Esophagus muscularis mucosa (tissue), 4 donors: ENCODE data around the gene FBLN1.

Experiments used
- EP300 ChIP-seq: sonication (generic); formaldehyde crosslinking; IDR thresholded peaks from one replicate; pipeline ENCODE4 v1.6.1; 2017; ENCODE audit warnings: antibody characterized with exemption
- POLR2AphosphoS5 ChIP-seq, 2 donors: sonication (generic); formaldehyde crosslinking; IDR thresholded peaks; one replicate each; pipeline ENCODE4 v1.6.1; 2017; ENCODE audit warnings: antibody characterized with exemption in 2 of 2
- TF ChIP-seq, protein P1 (sequence below), 3 experiments: fragments of 200-600 bp in 2 of 3; fragments of 450-650 bp in 1 of 3; sonication (generic) in 2 of 3; IDR thresholded peaks; one replicate each; pipeline ENCODE4 v1.5.1; 2017 to 2019; ENCODE audit warnings: antibody characterized with exemption in 3 of 3, mild to moderate bottlenecking in 2 of 3, moderate library complexity in 1 of 3

DNA sequence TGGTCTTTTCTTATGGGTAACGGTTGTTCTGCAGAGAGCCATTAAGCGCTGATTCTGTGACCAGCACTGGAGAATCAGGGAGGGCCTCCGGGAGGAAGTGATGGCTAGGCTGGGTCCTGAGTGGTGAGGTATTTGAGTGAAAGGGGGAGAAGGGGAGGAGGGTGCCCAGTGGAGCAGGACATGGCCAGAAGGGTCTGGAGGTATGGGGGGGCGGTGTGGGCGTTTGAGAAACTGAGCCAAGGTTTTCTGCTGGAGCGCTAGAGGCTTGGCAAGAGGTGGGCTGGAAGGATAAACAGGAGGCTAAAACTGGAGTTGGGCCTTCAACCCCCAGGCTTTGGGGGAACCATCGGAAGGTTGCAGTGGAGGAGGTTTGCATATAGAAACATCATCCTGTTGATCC is 72.5 kb downstream of the FBLN1 start:
- TF ChIP-seq EP300 (no peak), POLR2AphosphoS5 (IDR thresholded peaks at IDR 0.05) (no peak)
- TF ChIP-seq, protein P1, sequence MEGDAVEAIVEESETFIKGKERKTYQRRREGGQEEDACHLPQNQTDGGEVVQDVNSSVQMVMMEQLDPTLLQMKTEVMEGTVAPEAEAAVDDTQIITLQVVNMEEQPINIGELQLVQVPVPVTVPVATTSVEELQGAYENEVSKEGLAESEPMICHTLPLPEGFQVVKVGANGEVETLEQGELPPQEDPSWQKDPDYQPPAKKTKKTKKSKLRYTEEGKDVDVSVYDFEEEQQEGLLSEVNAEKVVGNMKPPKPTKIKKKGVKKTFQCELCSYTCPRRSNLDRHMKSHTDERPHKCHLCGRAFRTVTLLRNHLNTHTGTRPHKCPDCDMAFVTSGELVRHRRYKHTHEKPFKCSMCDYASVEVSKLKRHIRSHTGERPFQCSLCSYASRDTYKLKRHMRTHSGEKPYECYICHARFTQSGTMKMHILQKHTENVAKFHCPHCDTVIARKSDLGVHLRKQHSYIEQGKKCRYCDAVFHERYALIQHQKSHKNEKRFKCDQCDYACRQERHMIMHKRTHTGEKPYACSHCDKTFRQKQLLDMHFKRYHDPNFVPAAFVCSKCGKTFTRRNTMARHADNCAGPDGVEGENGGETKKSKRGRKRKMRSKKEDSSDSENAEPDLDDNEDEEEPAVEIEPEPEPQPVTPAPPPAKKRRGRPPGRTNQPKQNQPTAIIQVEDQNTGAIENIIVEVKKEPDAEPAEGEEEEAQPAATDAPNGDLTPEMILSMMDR (IDR thresholded peaks at IDR 0.05): no peak
